HG03060 (cell line): ENCODE data around the gene AGBL3.
"Not testable (repeated sequence)": the region's sequence is repeated elsewhere in the genome, so short reads cannot be mapped to it uniquely, and the experiment has no call there.

Source experiments
- ATAC-seq: cut with Tn5 transposase; IDR thresholded peaks from one replicate; pipeline ENCODE4 v1.9.1; 2021; ENCODE audit warnings: low read depth, moderate number of reproducible peaks; ENCODE audit not compliant: unreplicated experiment

The AGBL3 gene

DNA sequence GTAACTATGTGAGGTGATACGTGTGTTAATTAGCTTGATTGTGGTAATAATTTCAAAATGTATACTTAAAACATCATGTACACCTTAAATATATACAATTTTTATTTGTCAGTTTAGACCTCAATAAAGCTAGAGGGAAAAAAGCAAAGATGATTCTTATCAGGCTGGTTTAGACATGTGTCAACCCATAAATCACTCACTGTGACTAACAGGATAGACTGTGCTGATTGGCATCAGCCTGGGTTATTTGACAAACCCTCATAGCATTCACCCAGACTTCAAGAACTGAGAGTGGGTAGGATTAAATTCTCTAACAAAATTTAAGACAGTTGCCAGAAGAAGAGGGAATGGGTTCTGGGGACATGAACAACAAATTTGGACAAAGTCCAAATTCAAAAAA, 87.8 kb downstream of the AGBL3 start:
- no peak for ATAC-seq

DNA sequence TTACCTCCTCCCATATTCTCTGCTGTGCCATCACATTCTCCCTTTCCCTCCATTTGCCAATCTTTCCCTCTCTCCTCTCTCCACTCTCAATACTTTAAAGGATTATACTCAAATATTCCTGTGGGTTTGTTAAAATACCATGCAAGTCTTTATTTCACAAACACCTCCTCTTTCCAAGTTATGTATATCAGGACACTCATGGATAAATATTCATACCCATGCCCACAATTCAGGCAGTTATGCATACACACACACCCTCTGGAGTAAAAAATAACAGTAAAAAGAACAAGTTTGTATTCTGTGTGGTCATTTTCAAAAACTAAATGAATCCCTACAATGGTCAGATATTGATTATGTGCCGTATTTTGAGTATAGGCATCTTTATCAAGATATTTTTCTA, 88.2 kb downstream of the AGBL3 start:
- no peak for ATAC-seq

DNA sequence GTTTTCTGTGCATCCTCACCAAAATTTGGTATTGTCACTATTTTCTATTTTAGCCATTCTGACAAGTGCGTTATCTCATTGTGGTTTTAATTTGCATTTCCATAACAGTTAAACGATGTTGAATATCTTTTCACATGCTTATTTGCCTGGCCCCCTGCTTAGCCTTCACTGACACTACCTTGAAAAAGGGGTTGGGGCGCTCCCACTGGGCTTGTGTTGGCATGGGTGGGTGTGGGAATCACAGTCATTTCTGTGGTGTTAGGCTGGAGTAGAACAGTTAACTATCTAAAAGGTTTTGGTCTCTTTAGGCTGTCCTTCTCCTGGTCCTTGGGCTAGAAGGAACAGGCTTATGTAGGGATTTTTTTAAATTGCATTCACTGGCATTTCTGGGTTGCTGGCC, 89.4 kb downstream of the AGBL3 start:
- ATAC-seq: no peak

DNA sequence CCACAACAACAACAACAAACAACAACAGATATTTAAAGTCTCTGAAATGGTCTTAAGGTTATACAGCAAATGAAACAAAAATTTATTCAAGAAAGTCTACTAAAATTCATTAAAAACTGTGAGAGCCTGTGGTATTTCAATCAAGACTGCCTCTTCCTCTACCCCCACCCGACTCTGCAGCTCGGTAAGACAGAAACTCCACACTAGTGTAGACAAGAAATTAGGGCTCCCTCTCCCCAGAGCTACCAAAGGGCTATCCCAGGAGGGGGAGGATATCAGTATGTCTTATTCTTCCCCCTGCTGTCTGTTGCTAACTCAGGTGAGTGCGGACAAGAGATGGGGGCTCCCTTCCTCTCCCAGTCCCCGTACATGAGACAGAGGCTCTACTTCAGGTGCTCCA, 90.6 kb downstream of the AGBL3 start:
- no peak for ATAC-seq

DNA sequence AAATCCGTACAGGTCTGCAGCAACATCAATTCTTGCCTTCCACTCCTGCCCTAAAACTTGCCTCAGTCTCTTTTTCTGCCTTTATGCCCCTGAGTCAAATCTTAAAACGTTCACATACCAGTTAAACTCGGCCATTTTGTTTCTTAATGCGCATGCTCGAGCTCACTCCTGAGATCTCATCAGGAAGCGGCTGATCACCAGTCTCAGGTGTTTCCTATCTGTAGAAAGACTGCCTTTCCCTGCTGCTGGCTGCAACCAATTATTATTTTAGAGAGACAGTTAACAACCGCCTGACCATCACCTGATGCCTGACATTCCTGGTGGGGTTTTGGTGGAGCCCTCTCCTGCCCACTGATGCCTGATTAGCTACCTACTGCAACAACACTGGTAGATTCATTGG, 91.3 kb downstream of the AGBL3 start:
- ATAC-seq: no peak

DNA sequence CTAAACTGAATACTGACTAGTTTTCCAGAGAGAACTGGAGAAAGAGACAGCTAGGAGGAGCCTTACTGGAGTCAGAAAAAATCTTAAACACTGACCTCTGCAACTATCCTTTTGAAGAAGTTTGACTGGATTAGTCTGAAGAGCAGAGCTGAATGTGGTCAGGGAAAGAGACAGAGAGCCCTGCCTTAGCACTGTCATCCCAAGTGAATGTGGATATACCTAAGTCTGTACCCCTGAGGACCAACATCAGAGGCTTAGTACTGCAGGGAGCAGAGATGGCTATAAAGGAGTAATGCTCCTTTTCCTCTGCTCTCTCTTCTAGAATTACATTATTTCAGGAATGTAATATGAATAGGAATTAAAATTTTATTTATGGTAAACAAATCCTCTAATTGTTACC, 91.7 kb downstream of the AGBL3 start:
- no peak for ATAC-seq

DNA sequence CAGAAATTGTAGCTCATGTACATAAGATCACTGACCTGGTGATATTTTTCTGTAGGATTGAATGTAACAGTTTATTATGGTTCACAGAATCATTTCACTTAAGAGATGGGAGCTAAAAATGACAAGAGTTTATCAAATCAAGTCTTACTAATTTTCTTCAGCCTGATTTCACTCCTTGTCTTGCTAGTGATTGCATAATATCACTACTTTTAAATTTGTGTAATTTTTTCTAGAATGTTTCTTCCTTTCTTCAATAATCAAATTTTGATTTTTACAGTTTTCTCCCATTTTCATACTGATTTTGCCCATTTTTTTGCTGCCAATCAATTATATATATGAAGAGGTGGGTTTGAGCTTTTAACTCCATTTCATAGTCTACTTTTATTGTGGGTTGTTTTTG, 92.8 kb downstream of the AGBL3 start:
- ATAC-seq: no peak

DNA sequence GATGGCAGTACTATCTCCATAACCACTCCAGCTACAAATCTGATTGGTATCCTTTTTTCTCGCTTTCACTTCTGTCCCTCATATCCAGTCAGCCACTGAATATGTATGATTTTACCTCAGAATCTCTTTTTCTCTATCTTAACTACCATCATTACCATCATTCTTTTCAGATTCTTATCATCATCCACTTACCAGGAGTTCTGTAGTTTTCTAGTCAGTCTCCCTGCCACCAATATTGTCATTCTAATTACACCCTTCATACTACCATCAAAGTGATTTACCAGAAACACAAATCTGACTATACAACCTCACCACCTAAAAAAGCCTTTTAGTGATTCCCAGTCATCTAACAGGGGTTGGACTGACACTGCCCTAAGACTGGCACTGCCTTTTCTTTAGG, 96.7 kb downstream of the AGBL3 start:
- no peak for ATAC-seq

DNA sequence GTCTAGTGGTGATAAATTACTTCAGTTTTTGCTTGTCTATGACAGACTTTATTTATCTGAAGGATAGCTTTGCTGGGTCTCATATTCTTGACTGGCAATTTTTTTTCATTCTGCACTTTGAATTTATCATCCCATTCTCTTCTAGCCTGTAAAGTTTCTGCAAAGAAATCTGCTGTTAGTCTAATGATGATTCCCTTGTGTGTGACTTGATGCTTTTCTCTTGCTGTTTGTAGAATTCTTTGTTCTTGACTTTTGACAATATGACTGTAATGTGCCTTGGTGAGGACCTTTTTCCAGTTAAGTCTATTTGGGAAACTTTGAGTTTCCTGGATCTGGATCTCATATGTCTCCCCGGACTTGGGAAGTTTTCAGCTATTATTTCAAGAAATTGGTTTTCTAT, 102.3 kb downstream of the AGBL3 start:
- no peak for ATAC-seq

DNA sequence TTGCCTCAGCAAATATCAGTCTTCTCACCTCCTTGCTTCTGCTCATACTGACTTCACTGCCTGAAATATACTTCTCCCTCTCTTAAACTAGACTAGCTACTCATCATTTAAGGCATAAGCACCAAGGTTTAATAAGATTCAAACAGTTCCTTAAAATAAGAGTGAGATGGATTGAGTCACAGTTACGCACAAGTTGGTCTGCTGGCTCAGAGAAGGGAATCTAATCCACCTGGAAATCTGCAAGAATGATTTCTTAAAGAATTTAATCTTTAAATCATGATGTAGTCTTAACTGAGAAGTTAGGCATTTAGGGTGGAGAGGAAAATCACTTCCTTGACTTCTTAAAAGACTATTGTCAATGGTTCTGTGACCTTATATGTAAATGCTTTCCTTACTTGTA, 105.4 kb downstream of the AGBL3 start:
- ATAC-seq: no peak

DNA sequence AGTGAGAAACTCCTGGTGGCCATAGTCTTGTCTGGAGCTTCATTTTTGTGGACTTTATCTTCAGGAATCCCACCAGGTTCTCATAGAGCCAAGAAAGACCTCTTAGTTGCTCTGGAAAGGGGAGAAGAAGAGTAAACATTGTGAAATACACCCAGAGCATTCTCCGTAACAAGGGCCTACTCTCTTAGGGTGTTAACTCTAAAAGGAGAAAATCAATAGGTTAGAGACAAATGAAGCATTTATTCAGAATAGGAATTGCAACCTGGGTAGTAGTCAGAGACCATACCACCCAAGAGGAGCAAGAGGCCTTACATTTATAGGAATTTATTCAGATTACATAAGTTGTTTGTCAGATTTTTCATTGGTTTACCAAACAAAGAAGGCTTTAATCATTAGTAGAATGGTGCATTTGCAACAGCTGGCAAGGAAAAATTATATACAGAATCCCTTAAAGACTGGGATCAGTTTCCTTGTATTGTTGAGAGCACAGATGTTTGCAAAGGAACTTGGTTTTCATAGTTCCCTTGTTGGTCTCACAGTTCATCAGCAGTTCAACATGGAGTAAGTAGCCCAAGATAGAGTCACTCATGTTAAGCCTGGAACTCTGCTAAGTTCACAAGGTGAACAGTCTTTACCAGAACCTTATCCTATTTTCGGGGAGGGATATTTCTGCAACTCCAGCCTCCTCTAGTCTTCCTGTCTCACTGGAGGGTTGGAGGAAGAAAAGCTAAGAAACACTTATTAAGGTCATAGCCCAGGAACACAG, 108.3 kb downstream of the AGBL3 start:
- no peak for ATAC-seq

DNA sequence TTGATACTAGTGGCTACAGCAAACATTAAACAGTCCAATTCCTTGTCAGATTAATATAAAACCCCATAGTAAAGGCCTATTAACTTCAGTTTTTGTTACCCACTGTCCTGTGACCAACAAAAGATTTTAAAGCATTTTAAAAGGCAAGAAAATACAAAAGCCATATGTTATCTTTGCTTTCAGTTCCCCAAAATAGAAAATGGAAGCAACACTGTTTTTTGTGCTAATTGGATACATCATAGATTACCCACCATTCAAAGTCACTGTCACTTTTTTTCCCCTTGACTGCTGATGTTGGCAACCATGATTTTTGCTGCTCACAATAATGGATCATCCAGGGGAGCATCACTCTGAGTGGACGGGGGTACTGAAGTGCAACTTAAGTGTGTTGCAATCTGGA, 109.1 kb downstream of the AGBL3 start:
- ATAC-seq: no peak

DNA sequence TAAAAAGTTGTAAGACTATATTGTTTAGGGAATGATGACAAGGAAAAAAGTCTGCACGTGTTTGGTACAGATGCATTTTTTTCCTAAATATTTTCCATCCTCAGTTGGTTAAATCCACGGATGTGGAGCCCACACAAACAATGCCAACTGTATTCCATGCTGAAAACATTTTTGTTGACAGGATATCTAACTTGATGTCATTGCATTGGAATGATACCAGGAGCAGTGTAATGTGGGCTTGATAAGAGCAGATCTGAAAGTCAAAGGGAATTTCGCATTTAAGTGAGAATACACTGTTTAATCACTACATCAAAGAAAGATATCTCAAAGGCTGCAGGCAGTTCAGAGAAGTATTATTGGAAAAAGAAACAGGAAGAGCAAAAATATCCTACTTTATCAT, 112.1 kb downstream of the AGBL3 start:
- ATAC-seq: no peak

DNA sequence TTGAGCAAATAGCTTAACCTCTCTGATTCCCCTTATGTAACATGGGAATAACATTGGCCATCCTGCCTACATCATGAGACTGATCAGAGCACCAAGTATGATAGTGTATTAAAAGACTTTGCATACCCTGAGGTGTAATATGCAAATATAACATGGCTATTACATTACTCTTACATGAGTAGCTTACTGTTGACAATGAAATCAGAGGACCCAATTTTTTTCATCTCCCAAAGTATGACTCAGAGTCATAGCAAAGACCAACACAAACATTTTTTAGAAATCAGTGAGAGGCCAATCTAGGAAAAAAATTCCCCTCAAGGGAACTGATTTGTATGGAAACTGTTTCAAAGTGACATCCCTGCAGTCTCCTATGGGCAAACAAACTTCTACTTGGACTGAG, 114.5 kb downstream of the AGBL3 start:
- ATAC-seq: no peak

DNA sequence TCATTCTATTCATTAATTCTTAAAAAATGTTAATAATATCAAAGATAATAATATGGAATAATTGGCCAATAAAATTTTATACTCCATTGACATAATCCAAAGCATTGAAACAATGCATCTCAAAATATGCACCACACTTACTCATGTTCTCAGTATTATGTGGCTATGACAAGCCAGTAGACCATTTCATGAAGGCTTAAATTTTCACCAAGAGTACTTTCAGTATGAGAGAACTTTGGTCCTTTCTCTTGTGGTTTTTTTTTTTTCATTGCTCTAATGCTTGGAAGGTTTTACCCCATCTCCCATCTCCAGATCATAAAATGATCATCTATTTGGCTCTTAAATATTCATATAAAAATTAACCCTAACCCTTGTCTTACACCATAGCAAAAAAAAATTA, 116.1 kb downstream of the AGBL3 start:
- peak; percentile 84 for ATAC-seq

DNA sequence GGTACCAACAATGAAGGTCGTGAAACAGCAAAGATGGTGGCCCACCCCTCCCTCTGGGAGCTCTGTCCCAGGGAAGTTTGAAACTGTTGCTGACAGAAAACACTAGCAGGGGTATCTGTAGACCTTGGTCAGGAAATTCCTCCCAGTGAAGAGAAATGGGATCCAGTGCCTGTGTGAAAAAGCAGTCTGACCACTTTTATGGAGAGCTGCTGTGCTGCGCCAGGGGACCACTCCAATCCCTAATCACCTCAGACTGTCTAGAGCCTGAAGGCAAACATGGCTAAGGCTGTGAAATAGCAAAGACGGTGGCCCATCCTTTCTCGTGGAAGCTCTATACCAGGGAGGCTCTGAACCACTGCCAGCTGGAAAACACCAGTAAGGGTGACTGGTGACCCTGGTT, 123.3 kb downstream of the AGBL3 start:
- ATAC-seq: no peak

DNA sequence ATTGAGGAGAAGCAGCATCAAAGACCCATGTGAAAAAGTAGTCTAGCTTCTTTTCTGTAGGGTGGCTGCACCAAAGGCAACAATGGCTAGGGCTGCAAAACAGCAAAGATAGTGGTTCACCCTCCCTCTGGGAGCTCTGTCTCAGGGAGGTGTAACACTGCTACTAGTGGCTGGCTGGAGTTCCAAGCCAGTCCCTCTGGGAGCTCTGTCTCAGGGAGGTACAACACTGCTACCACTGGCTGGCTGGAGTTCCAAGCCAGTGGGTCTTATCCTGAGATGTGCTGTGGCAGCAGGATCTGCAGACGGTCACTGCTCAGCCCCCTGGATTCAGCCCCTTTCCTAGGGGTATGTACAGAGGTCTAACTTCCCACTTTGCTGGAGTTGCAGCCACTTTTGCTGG, 123.7 kb downstream of the AGBL3 start:
- no peak for ATAC-seq

DNA sequence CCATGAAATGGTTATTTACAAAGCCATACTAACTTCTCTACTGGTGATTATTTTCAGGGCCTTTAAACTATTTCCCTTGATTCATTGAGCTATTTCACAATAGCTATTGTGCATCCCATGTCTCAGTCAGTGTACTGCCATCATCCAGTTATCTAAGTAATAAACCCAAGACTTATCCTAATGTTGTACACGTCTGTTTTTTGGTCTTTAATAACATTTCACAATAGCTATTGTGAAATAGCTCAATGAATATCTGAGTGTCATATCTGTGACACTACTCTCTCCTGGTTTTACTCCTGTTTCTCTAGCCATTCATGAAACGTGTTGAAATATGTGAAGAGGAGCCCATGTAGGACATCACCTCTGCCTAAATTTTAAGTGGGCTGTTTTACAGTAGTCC, 125.1 kb downstream of the AGBL3 start:
- no peak for ATAC-seq

DNA sequence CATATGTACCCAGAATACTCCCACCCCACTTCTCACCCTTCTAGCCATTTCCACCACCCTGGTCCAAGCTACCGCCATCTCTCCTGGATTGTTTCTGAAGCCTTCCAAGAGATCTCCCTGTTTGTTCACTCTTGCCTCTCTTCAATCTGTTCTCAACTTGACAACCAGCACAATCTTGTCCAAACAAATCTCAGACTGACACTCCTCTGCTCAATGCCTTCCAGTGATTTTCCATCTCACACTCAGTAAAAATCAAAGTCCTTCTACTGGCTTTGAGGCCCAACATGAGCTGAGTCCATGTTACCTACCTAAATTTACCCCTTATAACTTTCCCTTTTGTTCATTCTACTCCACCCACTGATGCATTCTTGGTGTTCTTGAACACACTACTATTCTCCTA, 128.3 kb downstream of the AGBL3 start:
- ATAC-seq: no peak

DNA sequence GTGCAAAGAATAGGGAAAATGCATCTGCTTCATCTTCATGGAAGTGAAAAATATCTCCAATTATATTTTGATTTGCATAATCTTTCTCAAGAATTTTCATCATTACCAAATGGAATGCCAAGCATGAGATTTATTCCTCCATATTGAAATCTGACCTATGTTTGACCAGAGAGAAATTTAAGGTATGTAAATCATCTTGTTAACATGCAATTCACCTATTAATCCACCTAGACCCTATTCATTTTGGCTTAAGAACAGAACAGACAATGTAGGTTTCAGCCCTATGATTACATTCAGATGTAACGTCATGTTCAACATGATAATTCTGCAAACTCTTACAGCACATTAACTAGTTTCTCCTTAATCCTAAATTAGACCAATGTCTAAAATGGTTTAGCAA, 130.8 kb downstream of the AGBL3 start:
- no peak for ATAC-seq

DNA sequence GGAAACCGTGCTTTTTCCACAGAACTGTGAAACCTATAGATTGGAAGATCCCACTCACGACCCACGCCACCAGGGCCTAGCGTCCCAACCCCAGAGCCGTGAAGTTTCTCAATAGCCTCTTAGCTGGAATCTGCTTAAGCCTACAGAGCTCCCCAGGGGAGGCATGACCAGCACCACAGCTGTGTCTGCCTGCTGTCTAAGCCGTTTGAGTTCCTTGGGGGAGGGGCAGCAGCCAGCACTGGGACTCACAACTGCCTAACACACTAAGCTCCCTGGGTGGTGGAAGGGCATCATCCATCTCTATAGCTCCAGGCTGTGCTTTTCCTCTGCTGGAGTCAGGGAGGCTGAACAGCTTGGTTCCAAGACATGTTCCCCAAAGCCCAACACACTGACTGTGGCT, 135.6 kb downstream of the AGBL3 start:
- ATAC-seq: no peak

DNA sequence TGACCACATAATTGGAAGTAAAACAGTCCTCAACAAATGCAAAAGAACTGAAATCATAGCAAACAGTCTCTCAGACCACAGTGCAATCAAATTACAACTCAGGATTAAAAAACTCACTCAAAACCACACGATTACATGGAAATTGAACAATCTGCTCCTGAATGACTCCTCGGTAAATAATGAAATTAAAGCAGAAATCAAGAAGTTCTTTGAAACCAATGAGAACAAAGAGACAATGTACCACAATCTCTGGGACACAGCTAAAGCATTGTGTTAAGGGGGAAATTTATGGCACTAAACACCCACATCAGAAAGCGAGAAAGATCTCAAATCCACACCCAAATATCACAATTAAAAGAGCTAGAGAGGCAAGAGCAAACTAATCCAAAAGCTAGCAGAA, 138.3 kb downstream of the AGBL3 start:
- ATAC-seq: not testable (repeated sequence)

DNA sequence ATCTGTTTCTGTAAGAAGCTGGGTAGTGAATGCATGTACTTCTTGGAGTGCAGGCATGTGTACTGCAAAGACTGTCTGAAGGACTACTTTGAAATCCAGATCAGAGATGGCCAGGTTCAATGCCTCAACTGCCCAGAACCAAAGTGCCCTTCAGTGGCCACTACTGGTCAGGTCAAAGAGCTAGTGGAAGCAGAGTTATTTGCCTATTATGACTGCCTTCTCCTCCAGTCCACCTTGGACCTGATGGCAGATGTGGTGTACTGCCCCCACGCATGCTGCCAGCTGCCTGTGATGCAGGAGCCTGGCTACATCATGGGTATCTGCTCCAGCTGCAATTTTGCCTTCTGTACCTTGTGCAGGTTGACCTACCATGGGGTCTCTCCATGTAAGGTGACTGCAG, 142.6 kb downstream of the AGBL3 start:
- no peak for ATAC-seq
